ENCODE results near the gene OXTR. TPM values are rescaled to one million over a fixed set of nuclear protein-coding genes. Genes with fewer than 3 reads are reported as not detected.

Gene OXTR
- total RNA-seq, 1 donor from 2014 or later, result 3.9 TPM

DNA sequence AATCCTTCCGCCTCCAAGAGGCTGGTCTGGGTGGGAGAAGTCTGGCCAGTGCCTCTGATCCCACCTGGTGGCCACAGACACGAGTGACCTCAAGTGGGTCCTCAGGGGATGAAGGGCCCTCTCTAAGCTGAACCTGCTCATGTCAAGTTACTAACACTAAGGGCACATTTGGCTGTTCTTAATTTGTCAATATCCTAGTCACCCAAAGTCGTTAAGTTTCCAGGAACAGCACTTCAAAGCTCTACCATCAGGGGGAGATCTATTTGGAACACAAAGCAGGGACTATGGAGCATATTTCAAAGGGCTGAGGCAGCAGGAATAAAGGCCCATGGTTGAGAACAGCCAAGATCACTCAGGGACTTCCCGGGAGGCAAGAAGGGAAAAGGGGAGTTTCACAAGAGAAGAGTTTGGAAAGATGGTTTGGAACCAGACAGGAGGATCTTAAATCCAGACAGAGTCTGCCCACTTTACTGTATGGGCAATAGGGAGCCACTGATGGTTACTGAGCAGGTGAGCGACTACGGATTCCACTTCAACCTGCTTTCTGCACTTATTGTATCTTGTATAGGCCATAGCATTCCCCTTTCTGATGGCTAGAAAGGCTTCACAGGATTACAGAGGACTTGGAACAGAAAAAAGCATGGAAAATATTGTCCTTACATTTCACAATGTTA lies 13.7 kb downstream of the OXTR start:
- no peaks in the 10 kb centered on the region for H3K9me3 ChIP-seq (ENCODE audit: low read depth)
- no peak overlapping the region for H3K27ac Mint-ChIP-seq
- H3K27ac ChIP-seq, result no peak overlapping the region
- H4K20me1 ChIP-seq (ENCODE audit: low read depth), result no peaks in the 10 kb centered on the region
- no peaks in the 10 kb centered on the region for H3F3A ChIP-seq (ENCODE audit: low read depth)
- H3K4me2 ChIP-seq, result no peak overlapping the region
- no peaks in the 10 kb centered on the region for H3K9me3 Mint-ChIP-seq
- H3K9ac ChIP-seq, result no peak overlapping the region
- DNase-seq (ENCODE audit: low spot score), result no peak
- no peaks in the 10 kb centered on the region for H3K79me2 ChIP-seq (ENCODE audit: low read depth)
- no peak overlapping the region for H2AFZ ChIP-seq (replicated peaks)
- no peak overlapping the region for H3K4me3 ChIP-seq
- H3K27me3 ChIP-seq, result no peaks in the 10 kb centered on the region
- H3K4me3 Mint-ChIP-seq, result no peak overlapping the region
- H3K4me1 Mint-ChIP-seq, result no peaks in the 10 kb centered on the region
- H3K4me1 ChIP-seq, result no peaks in the 10 kb centered on the region
- TF ChIP-seq EZH2phosphoT487 (IDR thresholded peaks at IDR 0.05) (no peak), CTCF (IDR thresholded peaks at IDR 0.05) (peak; percentile 48)
- H3K27me3 Mint-ChIP-seq (ENCODE audit: insufficient read depth, low read depth), result peaks cover 2% of the 10 kb centered on the region
- no peaks in the 10 kb centered on the region for H3K36me3 Mint-ChIP-seq
- no peaks in the 10 kb centered on the region for H3K36me3 ChIP-seq

- TF ChIP-seq EZH2 (IDR thresholded peaks at IDR 0.05), result no peak
- no peak for TF ChIP-seq EZH2phosphoT487 (IDR thresholded peaks at IDR 0.05)
- TF ChIP-seq CTCF (IDR thresholded peaks at IDR 0.05), result no peak
- no peaks in the 10 kb centered on the region for H3K36me3 Mint-ChIP-seq
- H3K36me3 ChIP-seq, result no peaks in the 10 kb centered on the region
Observed at GRCh38 chr3:8755097-8755496, 14.3 kb downstream of the OXTR start.

DNA sequence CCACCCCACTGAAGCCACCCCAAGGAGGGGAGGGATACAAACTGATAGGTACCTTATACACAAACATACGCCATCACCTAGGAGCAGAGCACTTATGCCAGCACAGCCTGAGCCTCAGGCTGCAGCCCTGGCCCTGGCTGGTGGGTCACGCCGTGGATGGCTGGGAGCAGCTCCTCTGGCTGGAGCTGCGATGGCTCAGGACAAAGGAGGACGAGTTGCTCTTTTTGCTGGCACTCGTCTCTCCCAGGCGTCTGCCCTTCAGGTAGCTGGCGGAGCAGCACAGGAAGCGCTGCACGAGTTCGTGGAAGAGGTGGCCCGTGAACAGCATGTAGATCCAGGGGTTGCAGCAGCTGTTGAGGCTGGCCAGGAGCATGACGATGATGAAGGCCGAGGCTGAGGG lies 16.6 kb downstream of the OXTR start:
- H3K9ac ChIP-seq, result no peak overlapping the region
- DNase-seq (ENCODE audit: low spot score), result no peak
- no peaks in the 10 kb centered on the region for H3K9me3 Mint-ChIP-seq
- H3K4me2 ChIP-seq, result no peak overlapping the region
- H3K27ac Mint-ChIP-seq, result no peak overlapping the region
- H4K20me1 ChIP-seq (ENCODE audit: low read depth), result no peaks in the 10 kb centered on the region
- H3K79me2 ChIP-seq (ENCODE audit: low read depth), result no peaks in the 10 kb centered on the region
- H3K27me3 ChIP-seq, result no peaks in the 10 kb centered on the region
- H3K4me1 ChIP-seq, result no peaks in the 10 kb centered on the region
- TF ChIP-seq EZH2phosphoT487 (IDR thresholded peaks at IDR 0.05) (no peak), EZH2 (IDR thresholded peaks at IDR 0.05) (no peak), CTCF (IDR thresholded peaks at IDR 0.05) (no peak)
- H3K36me3 ChIP-seq, result no peaks in the 10 kb centered on the region
- H3K36me3 Mint-ChIP-seq, result no peaks in the 10 kb centered on the region
- no peak overlapping the region for H3K4me3 Mint-ChIP-seq
- no peak overlapping the region for H3K27ac ChIP-seq
- H3K27me3 Mint-ChIP-seq (ENCODE audit: insufficient read depth, low read depth), result peaks cover 2% of the 10 kb centered on the region
- no peak overlapping the region for H2AFZ ChIP-seq (replicated peaks)
- no peaks in the 10 kb centered on the region for H3K4me1 Mint-ChIP-seq
- H3K9me3 ChIP-seq (ENCODE audit: low read depth), result no peaks in the 10 kb centered on the region
- no peak overlapping the region for H3K4me3 ChIP-seq
- H3F3A ChIP-seq (ENCODE audit: low read depth), result no peaks in the 10 kb centered on the region

More at GRCh38 chr3:8755097-8755496, 14.3 kb downstream of the OXTR start:
- no peaks in the 10 kb centered on the region for H3K27me3 ChIP-seq
- no peak overlapping the region for H3K27ac ChIP-seq
- H3K79me2 ChIP-seq (ENCODE audit: low read depth), result no peaks in the 10 kb centered on the region
- H3K27ac Mint-ChIP-seq, result no peak overlapping the region
- H3K9me3 ChIP-seq (ENCODE audit: low read depth), result no peaks in the 10 kb centered on the region
- no peaks in the 10 kb centered on the region for H3F3A ChIP-seq (ENCODE audit: low read depth)
- H3K4me1 ChIP-seq, result no peaks in the 10 kb centered on the region
- H3K4me1 Mint-ChIP-seq, result no peaks in the 10 kb centered on the region
- H3K4me3 Mint-ChIP-seq, result no peak overlapping the region
- no peaks in the 10 kb centered on the region for H4K20me1 ChIP-seq (ENCODE audit: low read depth)
- no peak for DNase-seq (ENCODE audit: low spot score)
- no peak overlapping the region for H2AFZ ChIP-seq (replicated peaks)
- no peaks in the 10 kb centered on the region for H3K9me3 Mint-ChIP-seq
- no peak overlapping the region for H3K4me3 ChIP-seq
- H3K27me3 Mint-ChIP-seq (ENCODE audit: insufficient read depth, low read depth), result peaks cover 2% of the 10 kb centered on the region
- no peak overlapping the region for H3K9ac ChIP-seq
- no peak overlapping the region for H3K4me2 ChIP-seq

Measured in neural progenitor cell (in vitro differentiated cells).